Fibroblast of skin of right biceps (primary cell): ENCODE data around the gene GPATCH2L.
A peak's percentile ranks its signal among the peaks of the same experiment; 100 is the strongest.

Source experiments
- DNase-seq: peaks from one replicate; pipeline ENCODE4 v3.0.0-alpha.2; 2013

Gene GPATCH2L

GRCh38 chr14:76136476-76137110, 15.1 kb upstream of the GPATCH2L start:
- DNase-seq: no peak

- DNase-seq: no peak
Measured at GRCh38 chr14:76138119-76138757, 13.5 kb upstream of the GPATCH2L start.

GRCh38 chr14:76138758-76139723, 12.7 kb upstream of the GPATCH2L start:
- no peak for DNase-seq

GRCh38 chr14:76143642-76144041, 8.1 kb upstream of the GPATCH2L start:
- no peak for DNase-seq

- no peak for DNase-seq
Measured at GRCh38 chr14:76146976-76147375, 4.7 kb upstream of the GPATCH2L start.

GRCh38 chr14:76149196-76149595, 2.5 kb upstream of the GPATCH2L start:
- DNase-seq: no peak

GRCh38 chr14:76152333-76152681, 585 bp downstream of the GPATCH2L start:
- peak; percentile 83 for DNase-seq

GRCh38 chr14:76153919-76154318, 2.2 kb downstream of the GPATCH2L start:
- DNase-seq: no peak

GRCh38 chr14:76154539-76155126, 2.9 kb downstream of the GPATCH2L start:
- no peak for DNase-seq

GRCh38 chr14:76163668-76164363, 12.1 kb downstream of the GPATCH2L start:
- no peak for DNase-seq

- peak; percentile 5 for DNase-seq
Measured at GRCh38 chr14:76168531-76168930, 16.8 kb downstream of the GPATCH2L start.

GRCh38 chr14:76169776-76170175, 18.1 kb downstream of the GPATCH2L start:
- no peak for DNase-seq

- no peak for DNase-seq
Measured at GRCh38 chr14:76174982-76175381, 23.3 kb downstream of the GPATCH2L start.

GRCh38 chr14:76175942-76176341, 24.2 kb downstream of the GPATCH2L start:
- DNase-seq: no peak

- DNase-seq: no peak
Measured at GRCh38 chr14:76181546-76181945, 29.8 kb downstream of the GPATCH2L start.

- DNase-seq: no peak
Measured at GRCh38 chr14:76186308-76187027, 34.7 kb downstream of the GPATCH2L start.

GRCh38 chr14:76191297-76191696, 39.6 kb downstream of the GPATCH2L start:
- no peak for DNase-seq

GRCh38 chr14:76193696-76194095, 42.0 kb downstream of the GPATCH2L start:
- DNase-seq: peak; percentile 4

- DNase-seq: no peak
Measured at GRCh38 chr14:76194327-76194726, 42.6 kb downstream of the GPATCH2L start.

GRCh38 chr14:76195003-76195402, 43.3 kb downstream of the GPATCH2L start:
- DNase-seq: no peak

GRCh38 chr14:76196980-76197695, 45.4 kb downstream of the GPATCH2L start:
- no peak for DNase-seq
